Suprapubic skin (tissue), 3 donors: ENCODE data around the gene MYO3A.

Experiments used
- EP300 ChIP-seq: sonication (generic); formaldehyde crosslinking; IDR thresholded peaks from one replicate; pipeline ENCODE4 v1.6.1; 2017; ENCODE audit warnings: antibody characterized with exemption
- POLR2A ChIP-seq, 2 donors: fragments of 450-650 bp; IDR thresholded peaks; one replicate each; pipeline ENCODE4 v1.6.1; 2017; ENCODE audit warnings: antibody characterized with exemption in 2 of 2, mild to moderate bottlenecking in 2 of 2, moderate library complexity in 2 of 2
- TF ChIP-seq, protein P1 (sequence below), 2 donors: fragments of 200-600 bp in 1 of 2; fragments of 450-650 bp in 1 of 2; sonication (generic) in 1 of 2; IDR thresholded peaks; one replicate each; pipeline ENCODE4 v1.5.1; 2016 to 2019; ENCODE audit warnings: antibody characterized with exemption in 2 of 2, mild to moderate bottlenecking in 1 of 2, moderate library complexity in 1 of 2

DNA sequence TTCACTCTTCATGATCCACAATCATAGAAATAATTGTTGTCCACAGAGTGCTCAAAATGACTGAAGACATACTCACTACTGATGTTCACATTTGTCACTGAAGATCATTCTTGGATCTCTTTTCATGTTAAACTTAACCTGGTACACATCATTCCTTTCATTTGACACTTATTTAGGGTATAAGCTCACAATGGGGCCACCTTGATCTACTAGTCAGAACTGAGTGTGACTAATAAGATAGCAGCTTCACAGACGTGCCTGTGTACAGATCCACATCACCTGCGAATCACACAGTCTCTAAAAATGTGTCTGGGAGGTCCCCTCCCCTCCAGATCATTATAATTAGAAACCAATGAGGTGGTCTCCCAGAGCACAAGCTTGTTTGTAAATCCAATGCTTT is 304.3 kb downstream of the MYO3A start:
- TF ChIP-seq, protein P1, sequence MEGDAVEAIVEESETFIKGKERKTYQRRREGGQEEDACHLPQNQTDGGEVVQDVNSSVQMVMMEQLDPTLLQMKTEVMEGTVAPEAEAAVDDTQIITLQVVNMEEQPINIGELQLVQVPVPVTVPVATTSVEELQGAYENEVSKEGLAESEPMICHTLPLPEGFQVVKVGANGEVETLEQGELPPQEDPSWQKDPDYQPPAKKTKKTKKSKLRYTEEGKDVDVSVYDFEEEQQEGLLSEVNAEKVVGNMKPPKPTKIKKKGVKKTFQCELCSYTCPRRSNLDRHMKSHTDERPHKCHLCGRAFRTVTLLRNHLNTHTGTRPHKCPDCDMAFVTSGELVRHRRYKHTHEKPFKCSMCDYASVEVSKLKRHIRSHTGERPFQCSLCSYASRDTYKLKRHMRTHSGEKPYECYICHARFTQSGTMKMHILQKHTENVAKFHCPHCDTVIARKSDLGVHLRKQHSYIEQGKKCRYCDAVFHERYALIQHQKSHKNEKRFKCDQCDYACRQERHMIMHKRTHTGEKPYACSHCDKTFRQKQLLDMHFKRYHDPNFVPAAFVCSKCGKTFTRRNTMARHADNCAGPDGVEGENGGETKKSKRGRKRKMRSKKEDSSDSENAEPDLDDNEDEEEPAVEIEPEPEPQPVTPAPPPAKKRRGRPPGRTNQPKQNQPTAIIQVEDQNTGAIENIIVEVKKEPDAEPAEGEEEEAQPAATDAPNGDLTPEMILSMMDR (IDR thresholded peaks at IDR 0.05): no peak
- TF ChIP-seq POLR2A (IDR thresholded peaks at IDR 0.05): no peak
- TF ChIP-seq EP300: no peak
